Fibroblast of skin of abdomen (primary cell): ENCODE data around the gene RDH5.
"Not testable (repeated sequence)": the region's sequence is repeated elsewhere in the genome, so short reads cannot be mapped to it uniquely, and the experiment has no call there.

Source experiments
- DNase-seq: peaks from one replicate; pipeline ENCODE4 v3.0.0-alpha.2; 2013

RDH5 gene

GRCh38 chr12:55746174-55746912 is 26.1 kb downstream of the RDH5 start:
- DNase-seq = no peak

GRCh38 chr12:55746913-55747231 is 26.7 kb downstream of the RDH5 start:
- DNase-seq = no peak

GRCh38 chr12:55748230-55748993 is 28.2 kb downstream of the RDH5 start:
- no peak for DNase-seq

- no peak for DNase-seq
These were observed 35.1 kb downstream of the RDH5 start for GRCh38 chr12:55755246-55755645.

GRCh38 chr12:55757701-55758100 is 37.5 kb downstream of the RDH5 start:
- DNase-seq = no peak

GRCh38 chr12:55758575-55758974 is 38.4 kb downstream of the RDH5 start:
- DNase-seq = not testable (repeated sequence)

GRCh38 chr12:55760663-55761062 is 40.5 kb downstream of the RDH5 start:
- DNase-seq = no peak

GRCh38 chr12:55762646-55763045 is 42.5 kb downstream of the RDH5 start:
- DNase-seq = no peak

GRCh38 chr12:55765736-55766290 is 45.6 kb downstream of the RDH5 start:
- DNase-seq = no peak

GRCh38 chr12:55767156-55767555 is 47.0 kb downstream of the RDH5 start:
- no peak for DNase-seq

GRCh38 chr12:55771736-55772135 is 51.5 kb downstream of the RDH5 start:
- DNase-seq = no peak
